Gastrocnemius medialis (tissue), 4 donors: Measurements from ENCODE around the gene ZFAND6.

Source experiments
- CTCF ChIP-seq, 5 experiments: fragments of 450-650 bp in 3 of 5; fragments of 200-600 bp in 2 of 5; sonication (generic) in 2 of 5; IDR thresholded peaks in 4 of 5; conservative IDR thresholded peaks in 1 of 5; 1 replicate in 4 of 5; 2 replicates in 1 of 5; pipeline ENCODE4 v1.5.1; 2016 to 2019; ENCODE audit warnings: antibody characterized with exemption in 5 of 5, mild to moderate bottlenecking in 3 of 5, moderate library complexity in 3 of 5
- POLR2A ChIP-seq, 2 donors: fragments of 450-650 bp; IDR thresholded peaks; one replicate each; pipeline ENCODE4 v1.6.1; 2017; ENCODE audit warnings: antibody characterized with exemption in 2 of 2, mild to moderate bottlenecking in 2 of 2, moderate library complexity in 2 of 2

- TF ChIP-seq CTCF (IDR thresholded peaks at IDR 0.05 in 4 of 5, conservative IDR thresholded peaks at IDR 0.05 in 1 of 5) (no peak), POLR2A (IDR thresholded peaks at IDR 0.05) (no peak)
Measured at GRCh38 chr15:80114114-80114513, 54.6 kb downstream of the ZFAND6 start.
